Measurements from ENCODE around the gene PARVA.

Gene PARVA

GRCh38 chr11:12386309-12386708, 8.9 kb downstream of the PARVA start:
- no peak for ATAC-seq
- TF ChIP-seq ZNF565 (CRISPR knock-in tag; conservative IDR thresholded peaks at IDR 0.05; ENCODE audit: low read depth): no peak
- no peak for TF ChIP-seq ZC3H10 (CRISPR knock-in tag; IDR thresholded peaks at IDR 0.05)
- no peak for TF ChIP-seq SNAI2 (CRISPR knock-in tag; IDR thresholded peaks at IDR 0.05)
- no peak for TF ChIP-seq PATZ1 (CRISPR knock-in tag; IDR thresholded peaks at IDR 0.05; ENCODE audit: borderline replicate concordance)
- TF ChIP-seq GLIS3 (CRISPR knock-in tag; IDR thresholded peaks at IDR 0.05): no peak
- TF ChIP-seq ZNF8 (CRISPR knock-in tag; IDR thresholded peaks at IDR 0.05): no peak
- TF ChIP-seq RARB (CRISPR knock-in tag; IDR thresholded peaks at IDR 0.05): no peak
- no peak for TF ChIP-seq CSRNP3 (CRISPR knock-in tag; IDR thresholded peaks at IDR 0.05)

GRCh38 chr11:12386745-12387144, 9.4 kb downstream of the PARVA start:
- ATAC-seq: no peak
- no peak for TF ChIP-seq POU6F1 (CRISPR knock-in tag; IDR thresholded peaks at IDR 0.05; ENCODE audit: borderline replicate concordance, low read depth)
- no peak for TF ChIP-seq ZFP3 (CRISPR knock-in tag; IDR thresholded peaks at IDR 0.05)
- TF ChIP-seq RARB (CRISPR knock-in tag; IDR thresholded peaks at IDR 0.05): no peak
- no peak for TF ChIP-seq SNAI2 (CRISPR knock-in tag; IDR thresholded peaks at IDR 0.05)

- no peak for ATAC-seq
- TF ChIP-seq ZFP3 (CRISPR knock-in tag; IDR thresholded peaks at IDR 0.05) (no peak), CSRNP3 (CRISPR knock-in tag; IDR thresholded peaks at IDR 0.05) (no peak), CREB5 (CRISPR knock-in tag; IDR thresholded peaks at IDR 0.05; ENCODE audit: low read depth) (no peak), CSDC2 (CRISPR knock-in tag; IDR thresholded peaks at IDR 0.05) (no peak), BACH2 (CRISPR knock-in tag; IDR thresholded peaks at IDR 0.05; ENCODE audit: borderline replicate concordance) (no peak), RARB (CRISPR knock-in tag; IDR thresholded peaks at IDR 0.05) (no peak), PATZ1 (CRISPR knock-in tag; IDR thresholded peaks at IDR 0.05; ENCODE audit: borderline replicate concordance) (no peak), ZNF70 (CRISPR knock-in tag; IDR thresholded peaks at IDR 0.05) (no peak), ARNTL (CRISPR knock-in tag; IDR thresholded peaks at IDR 0.05; ENCODE audit: borderline replicate concordance, low read depth) (no peak)
Measured at GRCh38 chr11:12388173-12388572, 10.8 kb downstream of the PARVA start.

- ATAC-seq: no peak
- TF ChIP-seq BACH2 (CRISPR knock-in tag; IDR thresholded peaks at IDR 0.05; ENCODE audit: borderline replicate concordance) (no peak), PATZ1 (CRISPR knock-in tag; IDR thresholded peaks at IDR 0.05; ENCODE audit: borderline replicate concordance) (no peak), ARNTL (CRISPR knock-in tag; IDR thresholded peaks at IDR 0.05; ENCODE audit: borderline replicate concordance, low read depth) (no peak), ZNF8 (CRISPR knock-in tag; IDR thresholded peaks at IDR 0.05) (no peak), ZNF70 (CRISPR knock-in tag; IDR thresholded peaks at IDR 0.05) (no peak), PPARA (CRISPR knock-in tag; IDR thresholded peaks at IDR 0.05; ENCODE audit: borderline replicate concordance) (no peak), SNAI2 (CRISPR knock-in tag; IDR thresholded peaks at IDR 0.05) (no peak), ZFP3 (CRISPR knock-in tag; IDR thresholded peaks at IDR 0.05) (no peak), RARB (CRISPR knock-in tag; IDR thresholded peaks at IDR 0.05) (no peak), OSR1 (CRISPR knock-in tag; IDR thresholded peaks at IDR 0.05) (no peak), CSDC2 (CRISPR knock-in tag; IDR thresholded peaks at IDR 0.05) (no peak), ISL1 (CRISPR knock-in tag; IDR thresholded peaks at IDR 0.05) (no peak), ESRRG (CRISPR knock-in tag; IDR thresholded peaks at IDR 0.05) (no peak), TCF4 (CRISPR knock-in tag; IDR thresholded peaks at IDR 0.05; ENCODE audit: borderline replicate concordance) (no peak), CSRNP3 (CRISPR knock-in tag; IDR thresholded peaks at IDR 0.05) (no peak)
Measured at GRCh38 chr11:12388939-12389670, 11.7 kb downstream of the PARVA start.
